AG09319 (cell line): Measurements from ENCODE around the gene LCN6.

Experiments used
- DNase-seq: peaks from one replicate; pipeline ENCODE4 v3.0.0-alpha.2; 2010; ENCODE audit warnings: low read depth; ENCODE audit errors: extremely low read depth
- CTCF ChIP-seq: IDR thresholded peaks from 2 replicates; pipeline ENCODE4 v1.5.1; 2011; ENCODE audit warnings: low read depth, mild to moderate bottlenecking, inconsistent platforms, low read length, moderate library complexity

The LCN6 gene

GRCh38 chr9:136698635-136699246, 49.6 kb downstream of the LCN6 start:
- no peak for DNase-seq
- no peak for TF ChIP-seq CTCF

DNA sequence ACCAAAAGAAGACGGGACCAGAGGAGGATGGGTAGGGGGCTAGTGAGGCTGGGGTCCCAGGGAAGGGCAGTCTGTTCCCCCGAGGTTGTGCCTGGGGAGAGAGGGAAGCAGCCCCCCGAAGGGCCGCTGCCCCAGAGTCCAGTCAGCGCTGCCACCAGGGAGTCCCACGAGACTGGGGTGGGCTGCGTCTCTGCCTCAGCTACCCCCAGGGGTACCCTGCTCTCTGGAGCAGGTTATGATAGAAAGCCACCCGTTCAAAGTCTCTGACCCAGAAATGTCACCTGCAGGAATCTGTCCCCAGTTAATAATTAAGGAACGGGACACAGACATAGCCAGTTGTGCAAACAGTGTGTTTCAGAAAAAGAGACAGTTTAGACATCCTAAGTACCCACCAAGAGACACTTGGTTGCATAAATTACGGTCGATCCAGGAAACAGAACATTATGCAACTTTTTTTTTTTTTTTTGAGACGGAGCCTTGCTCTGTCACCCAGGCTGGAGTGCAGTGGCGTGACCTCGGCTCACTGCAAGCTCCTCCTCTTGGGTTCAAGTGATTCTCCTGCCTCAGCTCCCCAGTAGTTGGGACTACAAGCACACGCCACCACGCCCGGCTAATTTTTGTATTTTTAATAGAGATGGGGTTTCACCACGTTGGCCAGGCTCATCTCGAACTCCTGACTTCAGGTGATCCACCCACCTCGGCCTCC, 50.4 kb downstream of the LCN6 start:
- no peak for DNase-seq
- TF ChIP-seq CTCF = no peak

DNA sequence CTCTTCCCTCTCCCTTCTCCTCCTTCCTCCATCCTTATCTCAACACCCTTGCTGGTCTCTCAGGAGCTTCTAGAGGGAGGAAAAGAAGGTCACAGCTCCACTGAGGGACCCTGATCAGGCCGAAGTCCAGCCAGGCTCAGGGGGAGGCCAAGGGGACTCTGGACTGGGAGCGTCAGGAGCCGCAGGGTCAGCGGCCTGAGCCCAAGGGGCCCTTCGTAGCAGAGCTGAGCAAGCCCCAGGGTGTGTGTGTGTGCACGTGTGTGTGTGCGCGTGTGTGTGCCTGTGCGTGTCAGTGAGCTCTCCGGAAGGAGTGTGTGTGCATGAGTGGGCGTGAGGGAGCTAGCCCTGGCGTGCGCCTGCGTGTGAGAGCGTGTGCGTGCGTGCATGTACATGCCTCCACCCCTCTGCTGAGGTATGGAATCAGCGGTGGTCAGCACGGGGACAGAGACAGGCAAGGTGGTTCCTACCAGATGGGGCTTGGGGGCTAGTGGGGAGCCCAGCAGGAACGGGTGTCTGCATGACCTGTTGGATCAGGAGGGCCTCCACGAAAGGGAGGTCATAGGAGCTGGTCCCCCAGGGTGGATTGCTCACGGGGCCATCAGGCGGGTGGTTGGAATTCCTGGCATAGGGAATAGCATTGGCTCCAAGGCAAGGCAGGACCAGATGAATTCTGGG, 51.0 kb downstream of the LCN6 start:
- DNase-seq = no peak
- TF ChIP-seq CTCF = no peak

DNA sequence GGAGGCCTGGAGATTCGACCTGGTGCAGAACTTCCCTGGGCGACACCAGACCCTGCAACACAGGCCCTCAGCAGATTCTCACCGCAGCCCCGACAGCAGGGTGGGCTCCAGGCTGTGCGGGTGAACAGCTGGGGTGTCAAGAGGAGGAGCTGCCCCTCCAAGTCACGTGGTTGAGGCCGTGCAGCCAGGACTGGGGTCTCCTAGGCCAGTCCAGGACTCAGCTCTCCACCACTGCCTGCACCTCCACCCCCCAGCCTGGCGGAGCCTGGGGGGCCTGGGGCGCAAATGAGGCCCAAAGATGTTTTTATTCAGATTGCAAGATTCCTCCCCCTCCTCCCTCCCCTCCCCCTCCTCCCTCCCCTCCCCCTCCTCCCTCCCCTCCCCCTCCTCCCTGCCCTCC, 51.8 kb downstream of the LCN6 start:
- DNase-seq = no peak
- TF ChIP-seq CTCF = no peak

DNA sequence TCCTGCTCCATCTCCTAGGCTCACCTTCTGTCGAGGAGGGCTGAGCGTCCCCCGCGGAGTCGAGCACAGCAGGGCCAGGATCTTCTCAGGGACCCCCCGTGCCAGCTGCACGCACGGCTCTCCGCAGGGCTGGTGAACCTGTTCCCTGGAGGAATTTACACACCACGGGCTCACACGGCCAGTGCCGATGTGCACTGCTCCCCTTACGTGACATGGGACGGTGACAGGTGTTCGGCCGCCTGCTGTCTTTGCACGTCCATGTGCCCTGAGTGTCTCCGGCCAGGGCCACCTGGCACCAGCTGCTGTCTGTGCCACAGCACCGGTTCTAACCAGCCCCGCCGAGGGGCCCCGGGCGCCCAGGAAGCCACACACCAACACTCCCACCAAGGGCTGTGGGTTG, 52.4 kb downstream of the LCN6 start:
- no peak for DNase-seq
- no peak for TF ChIP-seq CTCF

- DNase-seq = no peak
- TF ChIP-seq CTCF = no peak
Observed at GRCh38 chr9:136695435-136695895, 52.9 kb downstream of the LCN6 start.

DNA sequence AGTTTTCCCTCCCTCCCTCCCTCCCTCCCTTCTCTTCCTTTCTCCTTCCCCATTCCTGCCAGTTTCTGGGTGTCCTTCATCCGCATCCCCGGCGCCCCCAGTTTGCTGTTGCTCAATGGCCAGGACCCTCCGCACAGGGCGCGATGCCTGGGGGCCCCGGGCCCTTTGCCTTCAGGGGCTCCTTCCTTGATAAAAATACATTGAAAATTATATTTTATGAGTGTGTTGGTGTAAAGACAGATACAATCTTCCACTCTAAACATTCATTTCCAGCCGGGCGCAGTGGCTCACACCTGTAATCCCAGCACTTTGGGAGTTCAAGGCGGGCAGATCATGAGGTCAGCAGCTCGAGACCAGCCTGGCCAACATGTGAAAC, 53.5 kb downstream of the LCN6 start:
- no peak for TF ChIP-seq CTCF
- DNase-seq = no peak
